Urinary bladder (tissue), 4 donors: ENCODE measurements around the gene PTPMT1. TPM values are rescaled to one million over a fixed set of nuclear protein-coding genes. Genes with fewer than 3 reads are reported as not detected.
"Not testable (repeated sequence)": the region's sequence is repeated elsewhere in the genome, so short reads cannot be mapped to it uniquely, and the experiment has no call there.

Experiments used
- DNase-seq: peaks from one replicate; pipeline ENCODE4 v3.0.0-alpha.2; 2015; ENCODE audit errors: extremely low spot score
- H3K27ac ChIP-seq: one replicate; pipeline ENCODE4 v1.5.1; 2013; ENCODE audit warnings: low read depth, mild to moderate bottlenecking, moderate library complexity
- H3K36me3 ChIP-seq: one replicate; pipeline ENCODE4 v1.6.1; 2013; ENCODE audit warnings: mild to moderate bottlenecking, moderate library complexity; ENCODE audit not compliant: insufficient read depth
- H3K4me1 ChIP-seq: one replicate; pipeline ENCODE4 v1.6.1; 2013; ENCODE audit warnings: mild to moderate bottlenecking, moderate library complexity; ENCODE audit not compliant: insufficient read depth
- H3K4me3 ChIP-seq: one replicate; pipeline ENCODE4 v1.5.1; 2013; ENCODE audit warnings: low read depth, low read length
- WGBS: extraction: QIAGEN DNeasy Blood & Tissue Kit; methylation state at CpG from one replicate; pipeline ENCODE4 v1.1.7; 2013; 5-methylcytosine and 5-hydroxymethylcytosine counted together
- polyA plus RNA-seq: library from polyadenylated mRNA; stranded (reverse); fragments of 200-250 nt; gene quantifications from one replicate; pipeline ENCODE4 v1.2.3, GENCODE V29; 2013
- total RNA-seq: library from RNA; depleted of rRNA; stranded (reverse); fragments of >200 nt; gene quantifications from one replicate; pipeline ENCODE4 v1.2.3, GENCODE V29; 2014
- donor health status: healthy with polysubstance abuse.
- donor health status: healthy.

PTPMT1 gene
- total and polyA plus RNA-seq, 2 donors = 25.1 to 58.8 TPM

DNA sequence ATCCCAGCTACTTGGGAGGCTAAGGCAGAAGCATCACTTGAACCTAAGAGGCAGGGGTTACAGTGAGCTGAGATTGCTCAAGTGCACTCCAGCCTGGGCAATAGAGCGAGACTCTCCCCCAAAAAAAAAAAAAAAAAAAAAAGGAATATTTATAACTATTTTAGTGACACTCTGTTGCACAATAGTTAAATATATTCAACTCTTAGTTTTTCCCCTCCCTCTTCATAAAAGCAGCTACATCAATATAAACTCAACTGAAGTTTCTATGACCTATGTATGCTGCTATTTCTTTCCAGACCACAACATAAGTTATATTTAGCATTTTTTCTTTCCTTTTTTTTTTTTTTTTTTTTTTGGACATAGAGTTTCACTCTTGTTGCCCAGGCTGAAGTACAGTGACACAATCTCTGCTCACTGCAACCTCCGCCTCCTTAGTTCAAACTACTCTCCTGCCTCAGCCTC, 31.7 kb upstream of the PTPMT1 start:
- H3K4me1 ChIP-seq = peaks cover 1% of the 10 kb centered on the region
- no peak overlapping the region for H3K27ac ChIP-seq
- H3K4me3 ChIP-seq = no peak overlapping the region

DNA sequence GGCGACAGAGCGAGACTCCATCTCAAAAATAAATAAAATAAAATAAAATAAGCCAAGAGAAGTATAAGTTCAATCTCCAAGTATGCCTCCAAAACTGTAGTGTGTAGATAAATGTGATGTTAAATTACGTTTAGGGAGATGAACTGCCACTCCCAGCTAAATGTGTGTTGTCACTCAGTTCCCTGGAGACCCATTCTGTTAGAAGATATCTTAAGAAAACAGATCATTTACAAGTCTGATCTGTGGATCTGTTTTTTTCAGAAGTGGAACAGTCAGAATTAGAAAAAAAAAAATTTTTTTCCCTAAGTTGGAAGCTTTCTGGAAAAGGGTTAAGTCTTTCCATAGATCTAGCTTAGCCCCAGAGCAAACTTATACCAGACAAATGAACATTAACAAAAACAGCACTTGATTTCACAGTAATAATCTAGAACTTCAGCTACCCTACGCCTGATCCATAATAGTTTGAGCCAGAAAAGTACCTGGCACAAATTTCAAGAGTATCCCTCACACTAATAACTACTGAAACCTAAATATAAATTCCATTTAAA, 30.6 kb upstream of the PTPMT1 start:
- no peak overlapping the region for H3K27ac ChIP-seq
- 88% methylated on average over 4 of the region's 4 CpGs for WGBS
- no peak for DNase-seq
- no peak overlapping the region for H3K4me3 ChIP-seq
- peaks cover 2% of the 10 kb centered on the region for H3K4me1 ChIP-seq
- H3K36me3 ChIP-seq = no peaks in the 10 kb centered on the region

More for the DNA sequence above, 31.7 kb upstream of the PTPMT1 start:
- H3K36me3 ChIP-seq = no peaks in the 10 kb centered on the region
- DNase-seq = no peak
- 77% methylated on average over 2 of the region's 2 CpGs for WGBS

DNA sequence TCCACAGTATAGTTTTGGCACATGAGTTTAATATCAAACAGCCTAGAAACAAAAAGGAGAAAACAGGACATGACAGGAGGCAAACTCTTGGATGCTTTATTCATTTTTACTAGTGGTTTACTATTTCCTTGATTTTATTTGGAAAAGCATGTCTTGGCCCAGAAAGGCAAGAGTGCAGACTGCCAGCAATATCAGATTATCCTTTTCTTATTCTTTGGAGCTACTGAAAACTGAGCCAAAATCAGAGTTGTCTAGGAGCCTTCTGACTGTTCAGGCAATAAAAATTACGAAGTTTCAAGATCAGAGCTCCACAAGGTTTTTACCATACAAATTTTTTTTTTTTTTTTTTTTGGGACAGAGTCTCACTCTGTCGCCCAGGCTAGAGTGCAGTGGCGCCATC, 28.5 kb upstream of the PTPMT1 start:
- H3K27ac ChIP-seq = no peak overlapping the region
- DNase-seq = no peak
- H3K4me3 ChIP-seq = no peak overlapping the region
- 49% methylated on average over 3 of the region's 3 CpGs for WGBS
- no peaks in the 10 kb centered on the region for H3K36me3 ChIP-seq
- H3K4me1 ChIP-seq = peaks cover 3% of the 10 kb centered on the region

DNA sequence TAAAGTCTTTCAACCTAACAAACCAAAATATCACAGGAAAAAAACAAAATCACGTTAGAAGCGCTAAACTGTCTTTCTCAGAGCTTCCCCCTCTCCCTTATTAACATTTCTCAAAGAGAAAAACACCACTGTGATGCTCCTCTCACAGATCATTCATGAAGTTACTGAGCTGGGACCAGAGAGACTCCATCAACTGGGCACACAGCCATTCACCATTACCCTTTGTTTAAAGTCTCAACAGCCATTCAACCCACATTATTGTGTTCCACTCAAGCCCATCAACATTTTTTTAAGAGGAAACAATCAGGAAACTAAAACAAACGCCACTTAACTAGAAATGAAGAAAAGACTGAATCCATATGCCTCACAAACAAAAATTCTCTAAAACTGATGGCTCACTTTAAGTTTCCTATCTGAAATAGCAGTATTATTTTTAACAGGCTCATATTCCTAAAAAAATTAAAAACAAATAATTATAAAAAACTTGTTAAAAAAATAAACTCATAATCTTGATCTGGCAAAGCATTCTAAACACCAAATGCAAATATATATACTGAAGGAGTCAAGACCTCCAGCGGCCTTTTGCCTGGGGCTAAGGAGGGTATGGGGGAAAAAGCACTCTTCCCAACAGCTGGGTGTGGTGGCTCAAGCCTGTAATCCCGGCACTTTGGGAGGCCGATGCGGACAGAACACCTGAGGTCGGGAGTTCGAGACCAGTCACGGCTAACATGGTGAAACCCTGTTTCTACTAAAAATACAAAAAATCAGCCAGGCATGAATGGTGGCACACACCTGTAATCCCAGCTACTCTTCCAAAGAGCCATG, 26.4 kb upstream of the PTPMT1 start:
- Histone ChIP-seq H3K27ac (no peak overlapping the region), H3K4me1 (peaks cover 3% of the 10 kb centered on the region)

DNA sequence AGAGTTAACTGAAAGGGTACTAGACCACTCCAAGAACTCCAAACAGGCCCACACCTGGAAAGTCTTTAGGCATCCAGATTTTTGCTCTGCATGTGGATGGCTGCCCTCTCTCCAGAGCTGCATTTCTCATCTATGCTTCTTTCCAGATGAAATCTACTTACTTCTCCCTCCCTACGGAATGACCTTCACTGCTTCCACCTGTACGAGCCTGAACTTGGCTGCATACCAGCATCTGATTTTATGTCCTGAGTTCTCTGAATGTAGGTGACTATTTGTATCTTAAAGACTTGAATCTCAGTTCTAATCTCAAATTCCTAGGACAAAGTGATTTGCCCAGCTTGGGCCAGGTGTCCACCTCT, 25.7 kb upstream of the PTPMT1 start:
- 65% methylated on average over 2 of the region's 2 CpGs for WGBS
- Histone ChIP-seq H3K36me3 (no peaks in the 10 kb centered on the region), H3K27ac (no peak overlapping the region), H3K4me3 (no peak overlapping the region), H3K4me1 (peaks cover 3% of the 10 kb centered on the region)
- no peak for DNase-seq

More for the DNA sequence above, 26.4 kb upstream of the PTPMT1 start:
- no peak overlapping the region for H3K4me3 ChIP-seq
- DNase-seq = no peak
- H3K36me3 ChIP-seq = no peaks in the 10 kb centered on the region
- 74% methylated on average over 10 of the region's 10 CpGs for WGBS

DNA sequence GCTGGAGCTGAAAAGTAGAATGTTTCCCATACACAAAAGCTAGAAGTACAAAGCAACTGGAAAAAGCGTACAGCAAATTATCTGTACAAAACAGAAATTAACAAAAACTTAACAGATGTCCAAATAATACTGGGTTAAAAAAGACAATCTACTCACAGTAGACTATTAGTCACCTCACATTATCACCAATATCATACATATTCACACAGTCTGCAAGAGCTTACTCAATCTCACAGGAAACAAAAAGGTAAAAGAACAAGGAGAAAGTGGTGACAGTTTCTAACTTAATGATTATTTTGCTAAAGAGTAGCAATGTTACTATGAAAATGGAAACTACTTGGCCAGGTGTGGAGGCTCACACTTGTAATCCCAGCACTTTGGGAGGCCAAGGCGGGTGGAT, 24.3 kb upstream of the PTPMT1 start:
- WGBS = 96% methylated on average over 2 of the region's 2 CpGs
- no peak for DNase-seq
- H3K4me3 ChIP-seq = no peak overlapping the region
- H3K27ac ChIP-seq = no peak overlapping the region
- peaks cover 2% of the 10 kb centered on the region for H3K4me1 ChIP-seq
- H3K36me3 ChIP-seq = no peaks in the 10 kb centered on the region

DNA sequence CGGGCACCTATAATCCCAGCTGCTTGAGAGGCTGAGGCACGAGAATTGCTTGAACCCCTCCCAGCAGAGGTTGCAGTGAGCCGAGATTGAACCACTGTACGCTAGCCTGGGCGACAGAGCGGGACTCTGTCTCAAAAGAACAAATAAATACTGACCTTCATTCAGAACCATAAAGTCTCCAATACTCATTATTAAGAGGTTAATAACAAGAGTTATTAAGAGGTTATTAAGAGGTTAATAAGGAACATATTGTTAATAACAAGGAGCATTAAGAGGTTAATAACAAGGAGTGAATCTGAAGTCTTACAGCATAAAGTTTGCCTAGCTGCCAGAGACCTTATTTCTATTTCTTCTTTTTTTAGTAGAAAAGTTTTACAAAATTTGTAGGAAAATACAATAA, 20.1 kb upstream of the PTPMT1 start:
- WGBS = 95% methylated on average over 6 of the region's 6 CpGs
- DNase-seq = no peak
- Histone ChIP-seq H3K4me1 (no peaks in the 10 kb centered on the region), H3K4me3 (no peak overlapping the region), H3K36me3 (no peaks in the 10 kb centered on the region), H3K27ac (no peak overlapping the region)

DNA sequence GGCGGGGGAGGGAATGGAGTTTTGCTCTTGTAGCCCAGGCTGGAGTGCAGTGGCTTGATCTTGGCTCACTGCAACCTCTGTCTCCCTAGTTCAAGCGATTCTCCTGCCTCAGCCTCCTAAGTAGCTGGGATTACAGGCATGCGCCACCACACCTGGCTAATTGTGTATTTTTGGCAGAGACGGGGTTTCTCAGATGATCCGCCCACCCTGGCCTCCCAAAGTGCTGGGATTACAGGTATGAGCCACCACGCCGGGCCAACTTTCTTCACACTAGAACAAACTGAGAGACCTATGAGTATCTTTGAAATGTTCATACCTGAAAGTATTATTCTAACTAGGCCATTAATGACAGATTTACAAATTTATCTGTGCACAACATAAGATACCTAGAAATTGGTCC, 19.1 kb upstream of the PTPMT1 start:
- H3K4me3 ChIP-seq, H3K36me3 ChIP-seq, H3K27ac ChIP-seq, H3K4me1 ChIP-seq, DNase-seq: not testable (repeated sequence)
- 97% methylated on average over 7 of the region's 7 CpGs for WGBS

DNA sequence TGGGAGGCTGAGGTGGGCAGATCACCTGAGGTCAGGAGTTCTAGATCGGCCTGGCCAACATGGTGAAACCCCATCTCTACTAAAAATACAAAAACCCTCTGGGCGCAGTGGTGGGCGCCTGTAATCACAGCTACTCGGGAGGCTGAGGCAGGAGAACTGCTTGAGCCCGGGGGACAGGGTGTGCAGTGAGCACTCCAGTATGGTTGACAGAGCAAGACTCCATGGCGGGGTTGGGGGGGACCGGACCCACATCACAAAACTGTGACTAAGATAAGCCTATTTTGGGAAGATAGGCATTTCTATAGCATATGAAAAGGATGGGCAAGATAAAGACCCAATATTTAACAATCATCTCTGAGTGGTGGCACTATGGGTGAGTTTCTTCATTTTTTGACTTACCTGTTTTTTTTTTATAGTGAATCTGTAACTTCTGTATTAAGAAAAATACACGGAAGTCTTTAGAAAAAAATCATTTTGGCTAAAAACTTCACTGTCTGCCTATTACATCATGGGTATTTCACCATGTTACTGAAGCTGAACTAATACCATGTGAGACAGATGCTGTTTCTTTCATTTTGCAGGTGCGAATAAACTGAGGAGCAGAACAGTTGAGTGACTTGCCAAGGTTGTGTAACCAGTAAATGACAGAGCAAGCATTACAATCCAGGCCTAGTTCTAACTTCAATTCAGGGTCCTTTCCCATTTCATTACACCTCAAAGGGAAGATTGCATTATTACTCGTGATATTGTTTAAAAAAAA, 14.9 kb upstream of the PTPMT1 start:
- Histone ChIP-seq H3K36me3 (no peaks in the 10 kb centered on the region), H3K4me1 (peaks cover 2% of the 10 kb centered on the region), H3K4me3 (no peak overlapping the region), H3K27ac (no peak overlapping the region)
- 85% methylated on average over 10 of the region's 10 CpGs for WGBS
- DNase-seq = no peak

DNA sequence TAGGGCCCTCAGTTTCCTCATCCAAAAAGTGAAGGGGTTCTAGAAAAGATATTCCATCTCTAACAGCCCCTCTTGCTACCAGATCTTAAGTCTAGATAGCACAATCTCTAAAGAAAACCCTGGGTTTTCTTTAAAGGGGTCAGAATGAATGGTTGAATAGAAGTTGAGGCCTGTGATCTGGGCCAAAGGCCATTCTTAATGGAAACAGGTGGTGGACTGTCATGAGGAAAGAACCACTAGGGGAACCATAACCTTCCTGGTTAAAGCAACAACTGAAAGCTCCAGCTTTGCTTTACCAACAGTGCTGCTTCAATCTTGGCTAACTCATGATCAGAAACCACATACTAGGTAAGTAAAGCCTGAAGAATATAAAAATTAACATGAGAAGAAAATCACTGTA, 14.3 kb upstream of the PTPMT1 start:
- no peak for DNase-seq
- peak overlapping the region; percentile 10 for H3K27ac ChIP-seq
- no peak overlapping the region for H3K4me3 ChIP-seq
- peaks cover 2% of the 10 kb centered on the region for H3K4me1 ChIP-seq
- no peaks in the 10 kb centered on the region for H3K36me3 ChIP-seq

DNA sequence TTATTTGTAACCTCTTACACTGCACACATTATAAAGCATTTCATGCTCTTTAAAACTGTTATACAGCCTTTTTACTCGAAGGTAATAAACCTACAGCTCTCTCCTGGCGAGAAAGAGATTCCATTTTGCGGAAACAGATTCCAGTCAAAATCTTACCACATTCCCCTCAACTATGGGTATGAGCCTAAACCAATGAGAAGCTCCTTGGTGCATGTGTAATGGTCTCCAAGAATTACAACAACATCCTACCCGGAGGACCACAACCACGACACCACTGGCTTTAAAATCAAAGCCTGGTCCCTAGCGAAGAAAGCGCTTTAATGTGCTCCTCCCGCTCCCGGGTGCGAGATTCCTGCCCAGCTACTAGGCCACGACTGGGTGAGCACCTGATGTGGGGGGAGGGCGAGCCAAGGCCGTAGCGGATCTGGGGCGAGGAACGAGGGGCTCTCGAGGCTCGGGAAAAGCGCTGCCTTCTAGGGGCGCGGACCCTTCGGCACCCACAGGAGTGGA, 13.3 kb upstream of the PTPMT1 start:
- Histone ChIP-seq H3K36me3 (no peaks in the 10 kb centered on the region), H3K27ac (peak overlapping the region; percentile 86), H3K4me3 (peak overlapping the region; percentile 97), H3K4me1 (peaks cover 2% of the 10 kb centered on the region)
- WGBS = 1% methylated on average over 22 of the region's 22 CpGs
- DNase-seq = no peak

DNA sequence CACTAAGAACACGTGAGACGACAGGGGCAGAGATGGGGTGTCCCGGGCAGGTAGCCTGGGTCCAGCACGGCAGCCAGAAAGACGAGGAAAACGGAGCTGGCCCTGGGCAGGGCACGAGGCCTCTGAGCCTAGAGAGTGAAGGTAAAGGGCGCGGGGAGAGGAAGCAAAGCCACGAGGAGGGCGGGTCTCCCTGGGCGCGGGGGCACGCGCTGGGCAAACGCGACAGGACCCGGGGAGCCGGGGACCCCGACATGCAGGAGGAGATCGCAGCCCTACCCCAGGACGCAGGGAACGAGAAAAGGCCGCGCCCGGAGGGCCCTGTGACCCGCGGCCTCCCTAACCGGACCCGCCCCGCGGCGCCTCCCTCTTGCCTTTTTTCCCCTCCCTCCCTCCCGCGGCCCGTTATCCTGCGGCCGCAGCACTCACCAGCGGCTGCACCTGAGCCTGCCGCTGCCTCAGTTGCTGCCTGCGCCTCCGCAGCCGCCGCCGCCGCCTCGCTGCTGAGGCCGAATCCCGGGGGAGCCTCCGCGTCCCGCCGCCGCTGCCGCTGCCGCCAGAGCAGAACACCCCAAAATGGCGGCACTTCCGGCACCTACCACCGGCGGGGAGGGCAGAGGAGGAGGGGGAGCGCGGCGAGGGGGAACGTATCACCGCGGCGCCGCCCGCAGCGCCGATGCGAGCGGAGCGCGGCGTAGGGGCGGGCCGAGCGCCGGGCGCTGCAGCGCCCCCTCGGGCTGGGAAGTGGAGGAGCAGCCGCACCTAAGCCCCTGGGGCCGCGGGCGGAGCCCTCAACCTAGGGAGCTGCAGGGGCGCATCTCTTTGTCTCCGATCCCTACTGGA, 12.6 kb upstream of the PTPMT1 start, which contains the start of gene CELF1:
Gene CELF1 (minus strand): TSS at position 567 of the 840 bp plus-strand sequence. CDS start 53,609 bp downstream, outside the sequence.
- DNase-seq = peak; percentile 69
- peak within 1 kb of the TSS; percentile 86 for H3K27ac ChIP-seq
- H3K4me1 ChIP-seq = peaks cover 2% of the 10 kb centered on the region
- no peaks in the 10 kb centered on the region for H3K36me3 ChIP-seq
- H3K4me3 ChIP-seq = peak within 1 kb of the TSS; percentile 97
- WGBS = under 1% methylated on average over 89 of the region's 89 CpGs

DNA sequence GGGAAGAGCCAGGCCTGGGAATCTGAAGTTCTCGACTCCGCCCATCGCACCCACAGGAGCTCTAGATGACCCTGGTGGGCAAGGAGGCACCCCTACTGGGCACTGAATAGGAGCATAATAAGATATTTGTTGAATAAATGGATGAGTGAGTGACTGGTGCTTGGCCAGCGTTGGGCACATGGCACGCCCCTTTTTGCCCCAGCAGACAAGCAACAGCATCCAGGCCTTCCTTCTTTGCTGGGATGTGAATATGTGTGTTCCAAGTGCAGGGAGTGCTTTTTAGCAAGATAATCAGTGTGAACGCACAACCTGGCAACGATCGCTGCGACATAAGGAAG, 12.0 kb upstream of the PTPMT1 start:
- no peak for DNase-seq
- Histone ChIP-seq H3K27ac (no peak overlapping the region), H3K4me3 (peak overlapping the region; percentile 37), H3K4me1 (peaks cover 2% of the 10 kb centered on the region), H3K36me3 (no peaks in the 10 kb centered on the region)
- 9% methylated on average over 9 of the region's 9 CpGs for WGBS
